Esophagus muscularis mucosa (tissue), 4 donors: ENCODE data around the gene CENPP. TPM values are rescaled to one million over a fixed set of nuclear protein-coding genes. Genes with fewer than 3 reads are reported as not detected.
A peak's percentile ranks its signal among the peaks of the same experiment; 100 is the strongest.

ENCODE experiments used
- DNase-seq: peaks from one replicate; pipeline ENCODE4 v3.0.0-alpha.2; 2017; ENCODE audit errors: extremely low spot score
- H3K27ac ChIP-seq, 4 donors: fragments of 200-600 bp; sonication (generic); replicated peaks in 1 of 4; 1 replicate in 3 of 4; 2 replicates in 1 of 4; pipeline ENCODE4 v1.5.1; 2016 to 2019; ENCODE audit warnings: mild to moderate bottlenecking in 1 of 4
- H3K27me3 ChIP-seq, 4 donors: fragments of 200-600 bp; sonication (generic); one replicate each; pipeline versions ENCODE4 v1.5.1 to v1.6.0; 2016 to 2019
- H3K36me3 ChIP-seq, 4 donors: fragments of 200-600 bp; sonication (generic); one replicate each; pipeline ENCODE4 v1.5.1; 2016 to 2019
- H3K4me1 ChIP-seq, 4 donors: fragments of 200-600 bp; sonication (generic); one replicate each; pipeline ENCODE4 v1.5.1; 2016 to 2019
- H3K4me3 ChIP-seq, 4 donors: fragments of 200-600 bp; sonication (generic); 1 replicate in 2 of 4; 2 replicates in 2 of 4; pipeline ENCODE4 v1.5.1; 2016 to 2019; ENCODE audit warnings: mild to moderate bottlenecking in 4 of 4, moderate library complexity in 1 of 4
- H3K9me3 ChIP-seq, 4 donors: fragments of 200-600 bp; sonication (generic); 1 replicate in 3 of 4; 2 replicates in 1 of 4; pipeline ENCODE4 v1.5.1; 2016 to 2019
- CTCF ChIP-seq, 3 experiments: fragments of 200-600 bp in 2 of 3; fragments of 450-650 bp in 1 of 3; sonication (generic) in 2 of 3; IDR thresholded peaks; one replicate each; pipeline ENCODE4 v1.5.1; 2017 to 2019; ENCODE audit warnings: antibody characterized with exemption in 3 of 3, mild to moderate bottlenecking in 2 of 3, moderate library complexity in 1 of 3
- EP300 ChIP-seq: sonication (generic); formaldehyde crosslinking; IDR thresholded peaks from one replicate; pipeline ENCODE4 v1.6.1; 2017; ENCODE audit warnings: antibody characterized with exemption
- POLR2A ChIP-seq: fragments of 450-650 bp; IDR thresholded peaks from one replicate; pipeline ENCODE4 v1.6.1; 2017; ENCODE audit warnings: antibody characterized with exemption, moderate library complexity, mild to moderate bottlenecking, low read depth
- POLR2AphosphoS5 ChIP-seq, 2 donors: sonication (generic); formaldehyde crosslinking; IDR thresholded peaks; one replicate each; pipeline ENCODE4 v1.6.1; 2017; ENCODE audit warnings: antibody characterized with exemption in 2 of 2
- WGBS: methylation state at CpG from one replicate; pipeline ENCODE4 v1.1.5; 2018; 5-methylcytosine and 5-hydroxymethylcytosine counted together
- intact Hi-C: fragments of 100-400 bp; cut with DNase I; formaldehyde crosslinking; loops from one replicate; pipeline ENCODE4 v1.15.1; 2023
- total RNA-seq, 4 donors: library from RNA; depleted of rRNA; stranded (reverse); fragments of >200 nt; gene quantifications; one replicate each; pipeline versions ENCODE4 v1.1.0 to v1.2.1, GENCODE V29; 2016

The CENPP gene
- 1 to 10 TPM; 1.0 to 5.8 (median 2.0) TPM for total RNA-seq

- DNase-seq, result peak; percentile 95
- WGBS, result under 1% methylated on average over 52 of the region's 55 CpGs
- peaks cover 14 to 28% (median 19%) of the 10 kb centered on the region in 4 donors for H3K36me3 ChIP-seq
- H3K4me3 ChIP-seq, result peak within 1 kb of the TSS; percentile 72 to 88 (median 82)
- H3K27ac ChIP-seq, result peak within 1 kb of the TSS; percentile 88 to 96 (median 93)
- TF ChIP-seq CTCF (IDR thresholded peaks at IDR 0.05) (no peak), POLR2AphosphoS5 (IDR thresholded peaks at IDR 0.05) (peak; percentile 64 to 71), POLR2A (no peak), EP300 (no peak)
- peaks cover 15 to 24% (median 21%) of the 10 kb centered on the region in 4 donors for H3K4me1 ChIP-seq
- H3K27me3 ChIP-seq, result no peaks in the 10 kb centered on the region
- no peaks in the 10 kb centered on the region for H3K9me3 ChIP-seq
- intact Hi-C loops, result loop anchor here (5.0 kb wide), 1 partner anchor 312 kb away; no protein-coding TSS in a partner anchor
Measured at GRCh38 chr9:92325269-92325990, at the start of gene CENPP, which contains the start of gene NOL8. CENPP (plus strand) TSS chr9:92325953. NOL8 (minus strand) TSS chr9:92325350; CDS start chr9:92324161, 1,189 bp downstream.

GRCh38 chr9:92276331-92277032 is 49.3 kb upstream of the CENPP start:
- Histone ChIP-seq H3K9me3 (no peaks in the 10 kb centered on the region), H3K4me1 (no peaks in the 10 kb centered on the region), H3K4me3 (no peak overlapping the region), H3K27ac (no peak overlapping the region), H3K36me3 (peaks cover 79 to 100% (median 93%) of the 10 kb centered on the region in 4 donors), H3K27me3 (no peaks in the 10 kb centered on the region)
- no peak for DNase-seq
- 78% methylated on average over 11 of the region's 11 CpGs for WGBS
- intact Hi-C loops, result no loop called here
- no peak for TF ChIP-seq EP300
- TF ChIP-seq POLR2A, result no peak
- no peak for TF ChIP-seq POLR2AphosphoS5 (IDR thresholded peaks at IDR 0.05)
- TF ChIP-seq CTCF (IDR thresholded peaks at IDR 0.05), result no peak

GRCh38 chr9:92278110-92278509 is 47.6 kb upstream of the CENPP start:
- no peaks in the 10 kb centered on the region for H3K9me3 ChIP-seq
- no peak for DNase-seq
- no peaks in the 10 kb centered on the region for H3K27me3 ChIP-seq
- TF ChIP-seq POLR2AphosphoS5 (IDR thresholded peaks at IDR 0.05) (no peak), CTCF (IDR thresholded peaks at IDR 0.05) (no peak), EP300 (no peak), POLR2A (no peak)
- peaks cover 80 to 100% (median 93%) of the 10 kb centered on the region in 4 donors for H3K36me3 ChIP-seq
- intact Hi-C loops, result no loop called here
- H3K4me1 ChIP-seq, result no peaks in the 10 kb centered on the region
- no peak overlapping the region for H3K27ac ChIP-seq
- 64% methylated on average over 2 of the region's 2 CpGs for WGBS
- no peak overlapping the region for H3K4me3 ChIP-seq

- H3K36me3 ChIP-seq, result peaks cover 77 to 100% (median 93%) of the 10 kb centered on the region in 4 donors
- H3K27me3 ChIP-seq, result no peaks in the 10 kb centered on the region
- H3K4me1 ChIP-seq, result no peaks in the 10 kb centered on the region
- intact Hi-C loops, result no loop called here
- TF ChIP-seq POLR2A (no peak), POLR2AphosphoS5 (IDR thresholded peaks at IDR 0.05) (no peak), EP300 (no peak), CTCF (IDR thresholded peaks at IDR 0.05) (no peak)
- DNase-seq, result no peak
- no peak overlapping the region for H3K27ac ChIP-seq
- no peak overlapping the region for H3K4me3 ChIP-seq
- H3K9me3 ChIP-seq, result no peaks in the 10 kb centered on the region
- WGBS, result 100% methylated on average over 1 of the region's 1 CpG
Measured at GRCh38 chr9:92279302-92279701, 46.5 kb upstream of the CENPP start.
